GM18858 (cell line): ENCODE measurements around the gene PRSS56.

Source experiments
- ATAC-seq: cut with Tn5 transposase; IDR thresholded peaks from one replicate; pipeline ENCODE4 v1.9.1; 2021; ENCODE audit not compliant: unreplicated experiment

PRSS56 gene

DNA sequence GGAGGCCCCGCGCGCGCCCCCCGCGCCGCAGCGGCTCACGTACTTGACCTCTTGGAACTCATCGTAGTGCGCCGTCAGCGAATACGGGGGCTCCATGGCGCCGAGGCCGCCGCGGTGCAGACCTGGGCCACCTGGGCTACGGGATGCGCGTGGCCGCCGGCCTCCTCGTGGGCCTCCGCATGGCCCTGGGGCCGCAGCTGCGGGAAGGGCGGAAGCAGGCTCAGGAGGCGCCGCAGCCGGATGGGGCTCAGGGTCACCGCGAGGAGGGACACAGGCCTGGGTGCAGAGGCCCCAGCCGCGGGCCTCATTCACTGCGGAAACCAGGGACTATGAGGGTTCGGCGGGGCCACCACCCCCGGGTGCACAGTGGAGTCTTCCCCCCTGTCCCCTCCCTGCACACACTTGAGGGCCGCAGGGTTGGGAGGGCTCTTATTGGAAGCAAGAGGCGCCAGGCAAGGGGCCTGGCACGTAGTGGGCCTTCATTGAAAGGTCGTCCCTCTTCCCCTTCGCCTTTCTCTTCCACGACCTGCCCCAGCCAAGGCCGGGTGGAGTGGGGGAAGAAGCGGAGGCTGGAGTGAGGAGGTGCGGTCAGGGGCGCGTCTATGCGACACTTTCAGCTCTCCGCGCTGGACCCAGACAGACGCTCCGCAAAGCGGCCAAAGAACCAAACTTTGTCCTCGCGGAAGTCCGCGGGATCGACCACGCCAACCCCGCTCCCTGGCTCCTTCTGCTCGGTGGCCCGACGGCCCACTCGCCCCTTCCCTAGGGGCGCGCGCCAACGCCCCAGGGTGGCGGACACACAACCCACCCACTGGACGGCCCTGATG, 33.4 kb upstream of the PRSS56 start:
- ATAC-seq, result no peak

DNA sequence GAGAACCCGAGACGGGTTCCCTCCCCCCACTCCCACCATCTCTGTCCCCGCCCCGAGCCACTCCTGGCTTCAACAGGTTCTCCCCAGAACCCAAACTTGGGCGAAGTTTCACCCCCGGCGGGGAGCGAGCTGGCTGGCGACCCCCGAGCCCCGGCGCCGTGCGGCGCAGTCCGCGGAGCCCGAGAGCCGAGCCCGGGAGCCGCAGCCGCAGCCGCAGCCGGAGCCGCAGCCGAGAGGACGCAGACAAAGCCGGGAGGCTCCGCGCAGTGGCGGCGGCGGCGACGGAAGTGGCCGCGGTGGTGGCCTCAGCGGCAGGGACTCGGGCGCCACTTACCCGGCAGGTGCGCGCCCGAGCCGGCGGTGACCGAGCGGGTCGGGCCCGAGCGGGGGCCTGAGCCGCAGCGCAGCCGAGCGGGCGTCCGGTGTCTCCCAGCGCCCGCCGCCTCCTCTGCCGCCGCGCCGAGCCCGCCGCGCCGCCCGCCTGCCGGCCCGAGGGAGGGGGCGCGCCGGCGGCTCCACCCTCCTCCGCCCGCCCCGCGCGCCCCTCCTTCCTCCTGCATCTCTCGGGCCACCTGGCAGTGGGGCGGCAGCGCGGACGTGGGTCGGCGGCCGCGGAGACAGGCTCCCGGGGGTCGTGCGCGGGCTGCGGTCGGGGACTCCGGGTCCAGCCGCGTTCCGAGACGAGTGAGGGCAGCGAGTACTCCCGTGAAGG, 32.6 kb upstream of the PRSS56 start, which contains the start of gene ECEL1:
ECEL1 (minus strand) TSS at position 450 of the 712 bp plus-strand sequence. CDS start 1,181 bp downstream, outside the sequence.
- ATAC-seq, result no peak

GRCh38 chr2:232488097-232488711, 32.0 kb upstream of the PRSS56 start:
- ATAC-seq, result no peak

DNA sequence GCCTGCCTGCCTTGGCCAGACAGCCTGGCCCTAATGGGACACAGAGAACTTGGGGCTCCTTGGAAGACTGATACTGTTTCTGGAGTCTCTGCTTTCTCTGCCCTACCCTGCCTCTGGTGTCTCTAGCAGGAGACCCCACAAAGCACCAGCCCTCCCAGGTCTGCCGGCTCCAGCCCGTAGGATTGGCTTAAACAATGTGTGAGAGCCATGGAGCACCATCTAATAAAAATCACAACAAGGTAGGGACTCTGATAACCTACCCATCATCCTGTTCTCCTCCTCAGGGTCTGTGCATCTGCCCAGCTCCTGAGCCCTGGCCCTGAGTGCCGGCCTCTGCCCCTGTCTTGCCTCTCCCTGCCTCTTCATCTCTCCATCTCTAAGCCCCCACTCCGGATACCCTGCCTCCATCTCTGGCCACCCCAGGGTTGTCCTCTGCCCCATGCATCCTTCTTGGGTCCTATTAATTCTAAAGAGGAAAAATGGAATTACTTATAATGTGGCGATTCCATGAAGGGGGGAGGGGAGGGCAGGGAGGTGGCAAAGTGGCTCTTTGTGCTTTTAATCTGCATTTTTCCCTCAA, 31.4 kb upstream of the PRSS56 start:
- no peak for ATAC-seq

DNA sequence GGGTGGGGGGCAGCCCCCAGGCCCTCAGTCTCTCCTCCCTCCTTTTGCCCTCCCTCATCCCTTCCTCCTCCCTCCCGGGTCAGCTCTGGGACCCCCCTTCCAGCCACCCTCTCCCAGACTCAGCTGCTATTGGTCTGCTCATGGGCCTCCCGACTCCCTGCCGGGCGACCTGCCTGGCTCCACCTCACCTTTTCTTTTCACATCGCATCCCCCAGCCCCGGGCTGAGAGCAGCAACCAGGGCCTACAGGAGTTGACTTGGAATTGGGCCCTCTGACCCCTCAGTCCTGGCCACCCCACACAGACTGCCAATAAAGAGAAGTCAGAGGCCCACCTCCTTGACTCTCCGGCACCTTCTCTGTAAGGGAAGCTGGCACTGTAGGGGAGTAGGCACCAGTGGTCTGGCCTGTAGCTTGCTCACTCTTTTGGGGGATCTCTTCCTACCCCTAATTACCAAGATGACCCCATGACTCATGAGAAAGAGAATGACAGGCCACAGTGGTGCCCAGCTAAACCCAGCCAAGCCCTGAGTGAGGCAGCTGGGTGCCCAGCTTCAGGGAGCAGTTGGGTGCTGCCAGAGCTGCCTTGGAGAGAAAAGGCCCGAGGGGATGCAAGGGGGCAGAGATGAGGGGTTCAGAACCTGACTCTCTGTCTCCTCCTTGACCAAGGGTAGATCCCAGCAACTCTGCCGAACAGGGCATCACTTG, 30.5 kb upstream of the PRSS56 start:
- ATAC-seq, result no peak

DNA sequence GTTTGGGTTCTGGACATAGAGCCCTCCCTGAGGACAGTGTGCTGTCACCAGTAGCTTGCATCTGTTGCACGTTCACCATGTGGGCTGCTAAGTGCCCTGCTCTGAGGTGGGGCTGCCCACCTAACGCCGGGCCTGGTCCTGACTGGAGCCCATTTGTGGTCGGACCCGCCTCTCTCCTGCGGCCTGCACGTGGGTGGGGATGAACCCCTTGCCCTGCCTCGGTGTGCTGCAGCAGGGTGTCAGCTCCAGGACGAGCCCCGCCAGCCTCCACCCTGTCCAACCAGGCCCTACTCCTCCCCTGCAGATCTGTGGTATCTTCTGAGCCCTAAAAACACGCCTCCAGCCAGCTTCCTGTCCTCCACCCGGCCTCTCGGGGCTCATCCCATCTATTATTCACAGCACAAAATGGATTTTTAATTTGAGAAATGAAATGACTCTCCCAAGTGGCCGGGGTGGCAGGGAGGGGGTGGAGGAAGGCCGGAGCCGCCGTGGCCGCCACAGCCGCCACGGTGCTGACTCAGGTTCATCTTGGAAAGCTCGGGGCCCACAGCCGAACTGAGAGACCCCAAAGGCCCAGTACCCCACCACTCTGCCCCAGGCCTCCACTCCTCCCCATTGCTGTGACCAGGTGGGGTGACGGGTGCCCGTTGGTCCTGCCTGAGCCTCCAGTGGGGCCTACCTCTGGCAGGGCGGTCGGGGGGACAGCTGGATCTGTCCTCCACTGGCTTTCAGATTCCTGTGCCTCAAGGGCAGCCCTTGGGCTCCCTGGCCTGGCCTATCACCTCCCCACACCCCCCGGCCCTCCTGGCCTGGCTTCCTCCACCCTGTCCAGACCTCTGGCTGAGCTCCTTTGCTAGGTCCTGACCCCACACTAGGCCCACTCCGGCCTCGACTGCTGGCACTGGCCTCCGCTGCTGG, 29.7 kb upstream of the PRSS56 start:
- ATAC-seq, result no peak

DNA sequence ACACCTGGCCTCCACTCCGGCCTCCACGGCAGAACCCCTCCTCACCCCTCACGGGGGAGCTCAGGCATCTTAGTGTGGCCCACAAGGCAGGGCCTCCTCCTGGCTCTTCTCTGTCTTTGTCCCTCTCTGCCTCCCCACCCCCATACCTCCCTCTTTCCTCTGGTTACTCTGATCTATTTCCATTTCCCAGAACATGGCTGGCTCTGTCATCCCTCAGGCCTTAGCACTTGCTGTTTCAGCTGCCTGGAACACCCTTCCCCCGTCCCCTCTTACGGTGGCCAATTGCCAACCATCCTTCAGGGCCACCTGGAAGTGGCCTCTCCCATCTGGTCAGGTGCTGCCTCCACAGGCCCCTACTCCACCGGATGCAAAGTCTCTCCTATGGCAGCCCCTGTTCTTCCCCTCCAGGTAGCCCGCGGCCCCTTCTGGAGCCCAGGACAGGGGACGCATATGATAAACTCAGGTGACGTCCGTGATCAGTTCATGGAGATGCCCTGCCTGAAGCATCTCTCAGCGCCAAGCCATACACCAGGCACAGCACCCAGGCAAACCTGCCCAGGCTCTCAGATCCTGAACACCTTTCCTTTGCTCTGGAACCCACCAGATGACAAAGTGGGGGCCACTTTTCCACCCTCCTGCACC, 28.9 kb upstream of the PRSS56 start:
- ATAC-seq, result no peak

GRCh38 chr2:232492236-232492848, 27.8 kb upstream of the PRSS56 start:
- ATAC-seq, result no peak

GRCh38 chr2:232492963-232493700, 27.1 kb upstream of the PRSS56 start:
- no peak for ATAC-seq

DNA sequence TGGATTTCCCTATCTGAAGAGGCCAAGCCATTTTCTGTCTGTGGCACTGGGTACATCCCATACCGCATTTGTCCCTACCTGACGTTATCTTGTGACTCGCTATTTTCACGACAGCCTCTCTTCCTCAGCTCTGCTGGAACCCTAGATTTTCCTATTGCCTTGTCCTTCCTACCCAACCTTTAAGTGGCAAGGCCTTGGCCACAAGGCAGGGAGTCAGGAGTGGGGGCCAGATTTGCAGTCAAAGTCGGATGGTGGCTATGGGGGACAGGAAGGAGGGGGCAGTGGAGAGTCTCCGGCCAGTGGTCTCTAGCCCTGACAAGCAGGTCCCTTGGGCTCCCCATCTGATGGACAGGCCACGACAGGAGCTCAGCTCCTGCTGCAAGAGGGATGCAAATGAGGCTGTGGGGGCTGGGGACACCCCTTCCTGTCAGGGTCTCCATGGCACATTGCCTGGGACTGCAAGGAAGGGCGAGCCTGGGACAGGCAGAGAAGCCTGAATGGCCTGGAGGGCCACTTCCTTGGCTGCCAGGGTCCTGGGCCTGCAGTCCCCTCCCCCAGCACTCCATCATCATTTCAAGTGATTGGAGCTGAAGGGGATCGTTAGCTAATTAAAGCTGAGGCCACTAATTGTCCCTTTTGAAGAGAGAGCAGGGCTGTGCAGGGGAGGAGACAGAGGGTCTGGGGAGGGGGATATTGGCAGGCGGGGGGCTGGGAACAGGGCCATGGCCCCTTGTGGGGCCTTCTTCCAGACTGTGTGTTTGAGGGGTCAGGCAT, 26.3 kb upstream of the PRSS56 start:
- ATAC-seq, result no peak

GRCh38 chr2:232494542-232494941, 25.6 kb upstream of the PRSS56 start:
- no peak for ATAC-seq

DNA sequence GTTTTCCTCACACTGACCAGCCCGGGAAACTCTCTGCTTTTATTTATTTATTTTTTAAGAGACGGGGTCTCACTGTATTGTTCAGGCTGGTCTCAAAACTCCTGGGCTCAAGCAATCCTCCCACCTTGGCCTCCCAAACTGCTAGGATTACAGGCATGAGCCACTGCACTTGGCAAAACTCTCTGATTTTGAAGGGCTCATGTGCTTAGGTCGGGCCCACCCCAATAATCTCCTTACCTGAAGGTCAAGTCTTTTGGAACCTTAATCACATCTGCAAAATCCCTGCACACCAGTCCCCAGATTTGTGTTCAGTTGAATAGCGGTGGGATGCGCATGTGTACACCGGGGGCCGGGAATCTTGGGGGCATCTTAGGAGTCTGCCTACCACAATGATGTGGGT, 24.9 kb upstream of the PRSS56 start:
- ATAC-seq, result no peak

DNA sequence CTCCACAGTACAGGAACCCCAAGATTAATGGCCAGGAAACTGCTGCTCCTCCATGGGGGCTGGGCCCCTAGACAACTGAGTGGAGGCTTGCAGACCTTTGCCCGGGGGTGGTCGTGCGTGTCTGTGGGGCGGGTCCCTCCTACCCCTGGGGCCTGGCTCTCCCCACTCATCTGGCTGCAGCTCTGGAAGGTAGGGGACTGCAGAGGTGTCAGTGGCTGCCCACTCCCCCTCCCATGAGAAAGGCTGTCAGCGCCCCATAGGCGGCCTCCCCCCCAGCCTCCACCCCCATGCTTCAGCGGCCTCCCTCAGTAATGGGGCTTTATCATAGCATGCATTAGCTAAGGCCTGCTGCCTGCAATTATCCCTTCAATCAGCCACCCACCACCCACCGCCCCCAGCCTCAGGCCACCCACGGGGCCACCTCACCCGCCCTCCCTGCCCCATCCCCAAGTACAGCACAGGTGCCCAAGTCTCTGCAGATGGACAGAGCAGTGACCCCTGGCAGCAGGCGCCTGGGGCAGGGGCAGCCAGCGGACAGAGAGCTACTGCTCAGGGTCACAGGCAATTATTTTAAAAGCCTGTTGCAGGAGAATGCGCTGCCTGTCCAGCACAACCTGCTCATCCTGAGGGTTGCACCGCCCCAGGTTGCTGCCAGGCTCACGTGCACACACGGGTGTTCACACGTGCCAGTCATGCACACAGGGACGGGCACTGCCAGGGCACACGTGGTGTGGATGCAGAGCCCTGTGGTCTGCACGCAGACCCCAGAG, 23.5 kb upstream of the PRSS56 start:
- no peak for ATAC-seq

GRCh38 chr2:232497348-232497747, 22.8 kb upstream of the PRSS56 start:
- no peak for ATAC-seq

DNA sequence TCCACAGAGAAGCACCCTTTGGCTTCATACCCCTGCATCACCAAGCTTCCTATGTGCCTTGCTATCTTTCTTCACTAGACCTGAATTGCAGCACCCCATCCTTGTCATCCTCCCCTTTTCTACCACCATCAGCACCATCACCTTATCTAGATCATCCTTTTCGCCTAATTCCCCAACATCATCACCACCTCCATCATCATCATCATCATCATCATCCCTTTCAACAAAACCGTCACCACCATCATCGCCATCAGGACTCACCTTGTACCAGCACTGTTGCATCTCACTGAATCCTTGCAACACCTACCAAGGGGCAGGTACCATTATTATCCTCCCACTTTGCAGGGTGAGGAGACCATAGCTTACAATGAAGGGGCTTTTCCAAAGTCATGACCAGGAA, 21.7 kb upstream of the PRSS56 start:
- no peak for ATAC-seq

DNA sequence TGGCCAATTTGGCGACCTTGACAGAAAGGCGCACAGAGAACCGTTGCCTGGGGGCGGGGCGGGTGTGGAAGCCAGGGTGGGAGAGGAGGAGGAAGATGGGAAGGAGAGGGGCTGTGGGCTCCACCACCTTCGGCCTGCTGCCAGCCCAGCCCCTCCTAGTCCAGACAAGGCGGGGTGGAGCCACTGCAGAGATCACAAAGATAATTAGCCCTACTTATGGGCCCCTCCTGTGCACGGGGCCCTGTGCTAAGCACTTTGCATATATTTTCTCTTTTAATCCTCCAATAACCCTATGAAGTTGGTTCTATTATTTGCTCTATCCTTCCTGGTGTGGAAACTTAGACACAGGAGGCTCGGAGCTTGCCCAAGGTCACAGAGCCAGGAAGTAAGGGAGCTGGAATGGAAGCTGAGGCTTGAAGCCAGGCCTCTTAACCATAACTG, 18.8 kb upstream of the PRSS56 start:
- no peak for ATAC-seq
